Panc1 (cell line): ENCODE measurements around the gene CSTA.

ENCODE experiments used
- REST ChIP-seq, 2 experiments: IDR thresholded peaks; 2 replicates each; pipeline ENCODE4 v1.6.1; 2011 to 2012; ENCODE audit warnings: low read depth in 2 of 2, control low read depth in 1 of 2, low read length in 1 of 2, mild to moderate bottlenecking in 1 of 2, moderate library complexity in 1 of 2; ENCODE audit not compliant: insufficient read depth in 1 of 2
- TF ChIP-seq, protein P1 (sequence below): fragments of 450-650 bp; IDR thresholded peaks from 2 replicates; pipeline ENCODE4 v1.5.1; 2017; ENCODE audit warnings: mild to moderate bottlenecking

GRCh38 chr3:122281891-122282290 lies 43.2 kb upstream of the CSTA start:
- TF ChIP-seq, protein P1, sequence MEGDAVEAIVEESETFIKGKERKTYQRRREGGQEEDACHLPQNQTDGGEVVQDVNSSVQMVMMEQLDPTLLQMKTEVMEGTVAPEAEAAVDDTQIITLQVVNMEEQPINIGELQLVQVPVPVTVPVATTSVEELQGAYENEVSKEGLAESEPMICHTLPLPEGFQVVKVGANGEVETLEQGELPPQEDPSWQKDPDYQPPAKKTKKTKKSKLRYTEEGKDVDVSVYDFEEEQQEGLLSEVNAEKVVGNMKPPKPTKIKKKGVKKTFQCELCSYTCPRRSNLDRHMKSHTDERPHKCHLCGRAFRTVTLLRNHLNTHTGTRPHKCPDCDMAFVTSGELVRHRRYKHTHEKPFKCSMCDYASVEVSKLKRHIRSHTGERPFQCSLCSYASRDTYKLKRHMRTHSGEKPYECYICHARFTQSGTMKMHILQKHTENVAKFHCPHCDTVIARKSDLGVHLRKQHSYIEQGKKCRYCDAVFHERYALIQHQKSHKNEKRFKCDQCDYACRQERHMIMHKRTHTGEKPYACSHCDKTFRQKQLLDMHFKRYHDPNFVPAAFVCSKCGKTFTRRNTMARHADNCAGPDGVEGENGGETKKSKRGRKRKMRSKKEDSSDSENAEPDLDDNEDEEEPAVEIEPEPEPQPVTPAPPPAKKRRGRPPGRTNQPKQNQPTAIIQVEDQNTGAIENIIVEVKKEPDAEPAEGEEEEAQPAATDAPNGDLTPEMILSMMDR = no peak
- no peak for TF ChIP-seq REST (IDR thresholded peaks at IDR 0.05; ENCODE audit: insufficient read depth in 1 of 2, low read depth in 2 of 2, low read length in 1 of 2)
